DMS79 treated with DMSO at 0.1 percent for 48 hours (cell line): ENCODE measurements around the gene GATA1.
A peak's percentile ranks its signal among the peaks of the same experiment; 100 is the strongest.

Experiments
- DNase-seq: peaks from one replicate; lab custom pipeline; 2025; lab: John Stamatoyannopoulos, UW

GATA1 gene

DNA sequence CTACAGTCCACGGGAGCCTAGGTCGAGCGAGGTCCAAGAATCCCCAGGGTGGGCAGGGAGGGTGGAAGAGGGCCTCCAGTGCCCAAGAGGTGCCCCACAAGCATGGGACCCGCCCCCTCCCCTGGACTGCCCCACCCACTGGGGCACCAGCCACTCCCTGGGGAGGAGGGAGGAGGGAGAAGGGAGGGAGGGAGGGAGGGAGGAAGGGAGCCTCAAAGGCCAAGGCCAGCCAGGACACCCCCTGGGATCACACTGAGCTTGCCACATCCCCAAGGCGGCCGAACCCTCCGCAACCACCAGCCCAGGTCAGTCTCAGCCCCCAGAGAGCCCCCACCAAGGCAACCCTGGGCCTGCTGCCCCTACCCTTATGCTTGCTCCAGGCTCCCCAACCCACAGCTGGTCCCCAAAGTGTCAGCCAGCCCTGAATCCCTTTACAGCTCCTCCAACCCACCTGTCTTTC is at the start of gene GATA1:
TSS of gene GATA1 (plus strand) at position 250 of the 460 bp plus-strand sequence. CDS start 4,520 bp downstream, outside the sequence.
- no peak for DNase-seq

DNA sequence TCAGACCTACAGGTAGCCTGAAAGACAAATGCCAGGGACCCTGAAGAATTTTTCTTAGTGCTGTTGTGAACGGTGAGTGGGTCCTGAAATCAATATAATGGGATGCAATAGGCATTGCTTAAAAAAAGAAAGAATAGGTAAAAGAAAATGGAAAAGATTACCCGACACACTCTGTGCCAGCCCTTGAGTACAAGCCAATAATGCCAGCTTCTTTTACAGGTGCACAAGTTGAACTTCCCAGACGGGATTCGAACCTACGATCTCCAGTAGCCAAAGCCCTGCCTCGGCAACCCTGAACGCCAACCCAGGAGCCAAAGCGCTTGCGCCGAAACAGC is 49.5 kb upstream of the GATA1 start:
- no peak for DNase-seq

DNA sequence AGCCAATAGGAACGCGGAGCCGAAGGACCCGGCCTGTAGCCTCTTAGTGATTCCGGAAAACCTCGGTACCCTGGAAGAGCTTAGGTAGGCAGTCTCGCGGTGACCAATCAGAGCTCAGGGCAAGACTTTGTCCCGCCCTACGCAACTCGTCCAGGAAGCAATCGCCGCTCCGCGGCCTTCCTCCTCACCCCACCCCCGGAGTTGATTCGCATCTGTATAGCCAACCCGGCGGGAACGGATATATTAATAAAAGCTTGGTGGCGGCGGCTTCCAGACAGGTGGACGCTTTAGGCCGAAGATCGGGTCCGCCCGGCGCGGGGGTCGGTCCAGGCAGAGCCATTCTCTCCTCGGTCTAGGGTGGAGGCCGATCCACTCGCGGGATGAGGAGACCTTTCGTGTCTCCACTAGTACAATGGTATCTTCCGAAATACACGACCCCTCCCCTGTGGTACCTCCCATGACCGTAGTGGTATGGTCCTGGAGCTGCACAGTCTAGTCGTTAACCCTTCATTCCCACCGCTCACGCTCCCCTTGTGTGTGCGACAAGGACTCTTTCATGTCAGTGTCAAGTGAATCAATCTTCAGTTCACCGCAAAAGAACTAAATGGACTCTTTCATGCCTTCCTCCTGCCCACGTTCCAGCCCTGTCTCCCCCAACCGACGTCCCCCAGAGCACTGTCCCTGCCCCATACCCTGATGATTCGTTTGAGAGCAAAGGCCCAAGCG is 49.0 kb upstream of the GATA1 start:
- DNase-seq, result peak; percentile 91

DNA sequence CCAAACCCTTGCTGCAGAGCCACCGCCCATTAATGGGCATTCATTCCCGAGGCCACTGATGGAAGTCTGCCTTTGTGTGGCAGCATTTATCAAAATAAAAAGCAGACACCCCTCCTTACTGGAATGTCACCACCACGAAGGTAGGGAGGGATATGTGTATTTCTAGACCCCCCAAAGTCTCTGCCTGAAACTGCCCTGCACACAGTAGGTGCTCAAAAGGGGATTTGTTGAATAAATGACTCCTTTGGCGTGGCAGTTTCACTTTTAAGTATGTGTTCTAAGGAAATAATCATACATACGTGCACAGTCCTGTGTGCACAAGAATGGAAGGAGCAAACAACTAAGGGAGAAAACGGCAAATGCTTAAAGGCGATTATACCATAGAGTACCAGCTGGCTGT is 48.5 kb upstream of the GATA1 start:
- DNase-seq, result peak; percentile 1

DNA sequence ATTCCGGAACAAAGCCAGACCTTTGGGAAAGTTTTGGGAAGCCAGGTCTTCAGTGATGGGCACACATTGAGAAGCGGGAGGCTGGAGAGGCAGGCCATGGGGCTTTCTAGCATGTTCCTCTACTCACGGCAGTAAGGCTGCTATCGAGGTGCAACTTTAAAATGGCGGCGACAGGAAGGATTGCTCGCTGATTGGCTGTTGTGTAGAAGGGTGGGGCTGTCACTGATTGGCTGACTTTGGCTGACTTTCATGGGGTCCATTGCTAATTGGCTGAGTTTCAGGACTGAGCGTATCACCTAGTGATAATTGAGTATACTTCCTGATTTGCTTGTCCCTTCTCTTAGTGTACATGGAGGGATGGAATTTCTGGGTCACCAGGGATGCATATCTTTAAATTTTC is 44.6 kb upstream of the GATA1 start:
- DNase-seq, result no peak

DNA sequence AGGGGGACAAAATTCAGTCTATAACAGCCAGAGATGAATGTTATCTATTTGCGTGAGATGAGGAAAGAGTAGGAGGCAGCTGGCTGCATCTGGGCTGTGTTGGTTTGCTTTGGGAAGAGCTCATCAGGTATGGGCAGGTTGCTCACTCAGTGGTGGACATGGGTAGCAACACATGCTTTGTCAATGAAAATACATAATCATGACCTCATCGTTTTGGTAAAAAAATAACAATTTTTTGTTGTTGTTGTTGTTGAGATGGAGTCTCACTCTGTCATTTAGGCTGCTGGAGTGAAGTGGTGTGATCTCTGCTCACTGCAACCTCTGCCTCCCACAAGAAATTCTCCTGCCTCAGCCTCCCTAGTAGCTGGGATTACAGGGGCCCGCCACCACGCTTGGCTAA is 41.2 kb upstream of the GATA1 start:
- no peak for DNase-seq

DNA sequence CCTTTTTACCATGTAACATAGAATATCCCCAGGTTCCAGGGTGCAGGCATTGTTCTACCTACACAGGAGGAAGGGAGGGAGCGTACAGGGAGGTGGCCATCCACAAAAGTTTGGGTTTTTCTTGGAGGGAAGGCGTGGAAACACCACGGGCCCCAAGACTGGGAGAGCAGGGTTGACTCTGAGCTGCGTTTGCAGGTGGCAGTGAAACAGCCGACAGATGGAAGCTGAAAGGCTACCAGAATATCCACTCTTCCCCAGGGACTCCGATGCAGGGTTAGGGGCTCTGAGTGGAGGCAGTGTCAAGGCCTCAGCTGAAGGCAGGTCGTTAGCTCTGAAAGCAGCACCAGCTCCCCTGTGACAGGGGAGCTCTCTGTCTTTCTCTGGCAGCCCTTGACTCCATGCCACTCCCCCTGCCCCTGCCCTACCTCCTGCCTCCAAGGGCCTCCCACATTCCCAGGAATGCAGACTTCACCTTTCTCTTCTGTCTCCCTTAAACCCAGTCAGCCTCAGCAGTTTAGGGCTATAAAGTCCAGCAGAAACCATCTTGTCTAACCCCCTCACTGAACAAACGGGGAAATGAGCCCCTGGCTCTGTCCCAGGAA is 38.9 kb upstream of the GATA1 start:
- no peak for DNase-seq

DNA sequence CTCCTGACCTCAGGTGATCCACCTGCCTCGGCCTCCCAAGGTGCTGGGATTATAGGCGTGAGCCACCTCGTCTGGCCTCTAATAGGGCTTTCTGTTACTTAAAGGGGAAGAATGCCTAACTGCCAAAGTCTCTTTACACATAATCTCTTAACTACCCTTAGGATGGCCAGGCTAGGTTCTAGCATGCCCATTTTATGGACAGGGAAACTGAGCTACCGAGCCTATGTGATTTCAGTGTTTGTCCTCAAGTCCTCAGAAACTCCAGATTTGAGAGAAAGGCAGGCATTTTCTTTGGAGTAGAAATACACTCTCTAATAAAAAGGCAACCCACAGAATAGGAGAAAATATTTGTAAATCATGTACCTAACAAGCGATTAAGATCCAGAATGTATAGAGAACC is 37.2 kb upstream of the GATA1 start:
- DNase-seq, result no peak

DNA sequence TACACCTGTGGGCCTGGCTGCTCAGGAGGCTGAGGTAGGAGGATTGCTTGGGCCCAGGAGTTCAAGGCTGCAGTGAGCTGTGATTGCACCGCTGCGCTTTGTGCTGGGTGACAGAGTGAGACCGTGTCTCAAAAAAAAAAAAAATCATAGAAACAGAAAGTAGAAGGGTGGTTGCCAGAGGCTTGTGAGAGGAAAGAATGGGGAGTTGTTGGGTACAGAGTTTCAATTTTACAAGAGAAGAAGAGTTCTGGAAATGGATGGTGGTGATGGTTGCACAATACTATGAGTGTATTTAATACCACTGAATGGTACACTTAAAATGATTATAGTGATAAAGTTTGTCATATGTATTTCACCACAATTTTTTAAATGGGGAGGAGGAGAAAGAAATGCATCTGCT is 35.0 kb upstream of the GATA1 start:
- DNase-seq, result no peak

DNA sequence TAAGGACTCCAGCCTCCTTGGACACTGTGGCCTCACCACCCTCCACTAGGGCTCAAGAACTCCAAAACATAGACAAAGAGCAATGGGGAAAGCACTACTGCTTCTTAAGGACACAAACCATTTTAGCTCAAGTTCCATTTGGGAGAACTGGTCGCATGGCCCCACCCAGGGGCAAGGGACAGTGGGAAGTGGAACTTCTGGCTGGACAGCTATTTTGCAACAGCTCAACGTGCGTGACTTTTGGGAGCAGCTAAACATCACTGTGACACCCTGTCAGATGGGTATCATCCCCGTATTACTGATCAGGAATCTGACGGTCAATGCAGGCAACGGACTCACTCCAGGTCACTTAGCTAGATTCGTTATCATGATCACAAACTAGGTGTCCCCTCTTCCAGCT is 33.9 kb upstream of the GATA1 start:
- no peak for DNase-seq

DNA sequence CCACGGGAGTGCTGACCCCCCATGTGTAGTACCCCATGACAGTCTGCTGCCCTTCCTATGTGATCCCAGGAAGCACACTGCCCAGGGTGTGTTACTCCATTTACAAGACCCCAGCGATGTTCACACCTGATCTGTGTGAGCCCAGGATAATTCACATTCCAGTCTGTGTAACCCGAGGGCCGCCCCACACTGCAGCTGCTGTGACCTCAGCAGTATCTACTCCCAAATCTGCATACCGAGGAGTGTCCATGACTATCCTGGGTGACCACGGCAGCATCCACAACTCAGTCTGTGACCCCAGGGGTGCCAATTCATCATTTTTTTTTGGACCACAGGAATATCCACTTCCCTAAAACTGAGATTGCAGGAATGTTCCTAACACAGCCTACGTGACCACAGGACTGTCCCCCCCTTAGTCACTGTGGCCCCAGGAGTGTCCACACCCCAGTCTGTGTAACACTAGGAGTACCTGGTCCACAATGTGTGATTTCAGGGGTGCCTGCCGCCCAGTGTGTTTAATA is 32.6 kb upstream of the GATA1 start:
- no peak for DNase-seq

DNA sequence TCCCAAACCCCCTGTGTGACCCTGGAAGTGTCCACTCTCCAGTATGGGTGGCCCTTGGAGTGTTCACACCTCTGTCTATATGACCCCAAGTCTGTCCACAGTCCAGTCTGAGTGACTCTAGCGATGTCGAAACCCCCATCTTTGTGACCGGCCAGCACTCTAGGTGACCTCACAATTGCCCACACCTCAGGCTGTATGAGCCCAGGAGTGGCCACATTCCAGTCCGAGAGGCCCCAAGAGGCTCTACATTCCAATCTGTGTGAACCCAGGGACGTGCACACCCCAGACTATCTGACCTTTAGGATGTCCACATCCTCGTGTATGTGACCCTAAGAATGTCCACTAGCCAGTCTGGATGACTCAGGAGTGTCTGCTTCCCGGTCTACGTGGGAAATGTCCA is 32.2 kb upstream of the GATA1 start:
- no peak for DNase-seq

DNA sequence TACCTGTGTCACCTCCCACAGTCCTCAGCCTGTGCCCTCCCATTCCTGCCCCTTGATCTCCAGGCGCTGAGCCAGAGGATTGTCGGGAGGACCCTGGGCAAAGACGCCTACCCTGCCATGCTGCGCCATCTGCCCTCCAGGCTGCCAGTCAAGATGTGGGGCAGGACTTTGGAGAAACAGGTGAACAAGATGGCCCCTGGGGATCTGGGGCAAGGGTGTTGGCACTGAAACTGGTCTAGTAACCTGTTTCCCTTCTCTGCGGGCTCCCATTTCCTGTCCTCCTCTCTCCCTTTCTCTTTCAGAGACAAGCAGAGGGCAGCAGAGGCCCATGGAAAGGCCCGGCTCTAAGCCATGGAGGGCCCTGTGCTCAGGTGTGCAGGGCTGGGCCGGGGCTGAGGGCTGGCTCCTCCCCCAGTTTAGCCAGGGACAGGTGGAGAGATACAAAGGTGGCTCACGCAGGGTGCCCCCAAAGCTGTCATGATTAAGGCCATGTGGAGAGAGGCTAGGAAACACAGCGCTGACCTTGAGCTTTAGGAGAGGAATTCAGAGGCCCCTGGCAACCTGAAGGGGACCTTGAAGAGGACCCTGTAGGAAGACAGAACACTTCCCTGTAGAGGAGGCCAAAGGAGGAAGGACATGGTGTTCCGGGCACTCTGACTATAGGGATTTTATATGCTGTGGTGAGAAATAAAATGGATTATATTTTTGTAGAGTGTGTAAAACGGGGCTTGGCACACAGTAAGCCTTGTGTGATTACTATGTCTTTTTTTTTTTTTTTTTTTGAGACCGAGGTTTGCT is 24.5 kb upstream of the GATA1 start, which contains the start of gene GLOD5:
TSS of gene GLOD5 (plus strand) at position 74 of the 798 bp plus-strand sequence. CDS start at position 118, 44 bp downstream.
- DNase-seq, result peak; percentile 51

DNA sequence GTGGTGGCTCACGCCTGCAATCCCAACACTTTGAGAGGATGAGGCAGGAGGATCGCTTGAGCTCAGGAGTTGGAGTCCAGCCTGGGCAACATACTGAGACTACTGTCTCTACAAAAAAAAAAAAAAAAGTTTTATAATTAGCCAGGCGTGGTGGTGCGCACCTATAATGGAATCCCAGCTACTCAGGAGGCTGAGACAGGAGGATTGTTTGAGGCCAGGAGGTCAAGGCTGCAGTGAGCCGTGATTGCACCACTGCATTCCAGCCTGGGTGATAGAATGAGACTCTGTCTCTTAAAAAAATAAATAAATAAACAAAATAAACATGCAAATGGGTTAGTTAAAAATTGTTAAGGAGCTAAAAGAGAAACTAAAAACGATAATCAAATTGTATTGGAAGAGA is 17.2 kb upstream of the GATA1 start:
- no peak for DNase-seq

DNA sequence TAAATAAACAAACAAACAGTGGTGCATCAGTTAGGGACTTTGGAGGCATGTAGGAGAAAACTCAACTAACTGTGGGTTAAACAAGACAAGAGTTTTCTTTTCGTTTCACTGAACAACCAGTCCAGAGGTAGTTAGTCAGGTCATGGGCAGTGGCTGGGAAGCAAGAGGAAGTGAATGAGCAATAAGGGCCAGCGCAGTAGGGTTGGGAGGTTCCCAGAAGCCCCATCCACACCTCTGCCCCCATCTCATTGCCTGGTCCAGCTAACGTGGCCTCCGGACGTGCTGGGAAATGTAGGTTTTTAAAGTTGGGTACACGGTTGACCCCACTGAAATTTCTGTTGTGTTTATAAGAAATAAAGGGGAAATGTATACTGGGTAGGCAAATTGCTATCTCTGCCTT is 16.1 kb upstream of the GATA1 start:
- DNase-seq, result no peak

DNA sequence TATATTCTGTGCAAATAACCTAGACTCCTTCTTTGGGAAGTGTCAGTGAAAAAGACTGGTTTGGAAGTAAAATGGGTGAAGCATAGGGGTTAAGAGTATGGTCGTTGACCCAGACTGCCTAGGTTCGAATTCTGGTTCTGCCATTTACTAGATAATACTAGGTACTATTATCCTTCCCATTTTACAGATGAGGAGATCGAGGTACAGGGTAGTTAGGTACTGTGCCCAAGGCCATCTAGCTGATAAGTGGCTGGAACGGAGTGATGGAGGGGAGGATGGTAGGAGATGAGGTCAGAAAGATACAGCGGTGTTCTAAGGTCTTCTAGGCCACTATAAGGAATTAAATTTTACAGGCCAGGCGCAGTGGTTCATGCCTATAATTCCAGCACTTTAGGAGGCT is 13.8 kb upstream of the GATA1 start:
- DNase-seq, result no peak

DNA sequence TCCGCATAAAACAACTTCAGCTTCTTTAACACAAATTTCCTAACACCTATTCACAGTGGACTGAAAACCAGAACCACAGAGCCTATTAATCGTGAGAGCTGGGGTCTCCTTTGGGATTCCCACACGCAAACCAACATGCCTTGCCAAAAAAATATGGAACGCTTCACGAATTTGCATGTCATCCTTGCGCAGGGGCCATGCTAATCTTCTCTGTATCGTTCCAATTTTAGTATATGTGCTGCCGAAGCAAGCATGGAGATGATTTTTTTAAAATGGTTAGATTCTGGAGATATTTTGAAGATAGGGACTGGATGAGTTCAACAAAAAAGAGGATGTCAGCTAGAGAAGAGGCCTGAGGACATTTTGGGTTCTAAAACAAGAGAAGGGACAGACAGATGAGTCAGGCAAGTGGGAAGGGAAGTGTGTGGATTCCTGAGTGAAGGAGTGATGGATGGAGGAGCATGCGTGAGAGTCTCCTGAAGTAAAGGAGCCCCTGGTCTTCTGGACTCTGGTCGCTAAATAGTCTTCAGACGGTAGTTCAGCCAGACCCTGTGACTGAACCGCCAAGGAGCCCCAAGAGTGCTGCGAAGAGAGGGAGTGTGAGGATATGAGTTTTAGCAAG is 9.5 kb upstream of the GATA1 start:
- DNase-seq, result no peak

DNA sequence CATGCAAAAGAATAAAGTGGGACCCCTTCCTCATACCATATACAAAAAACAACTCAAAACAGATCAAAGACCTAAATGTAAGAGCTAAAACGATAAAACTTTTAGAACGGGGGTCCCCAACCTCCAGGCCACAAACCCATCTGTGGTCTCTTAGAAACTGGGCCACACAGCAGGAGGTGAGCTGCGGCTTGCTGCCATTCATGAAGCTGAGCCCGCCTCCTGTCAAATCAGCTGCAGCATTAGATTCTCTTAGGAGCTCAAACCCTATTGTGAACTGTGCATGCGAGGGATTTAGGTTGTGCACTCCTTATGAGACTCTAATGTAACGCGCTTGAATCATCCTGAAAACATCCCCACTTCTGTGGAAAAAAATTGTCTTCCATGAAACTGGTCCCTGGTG is 7.0 kb upstream of the GATA1 start:
- no peak for DNase-seq

DNA sequence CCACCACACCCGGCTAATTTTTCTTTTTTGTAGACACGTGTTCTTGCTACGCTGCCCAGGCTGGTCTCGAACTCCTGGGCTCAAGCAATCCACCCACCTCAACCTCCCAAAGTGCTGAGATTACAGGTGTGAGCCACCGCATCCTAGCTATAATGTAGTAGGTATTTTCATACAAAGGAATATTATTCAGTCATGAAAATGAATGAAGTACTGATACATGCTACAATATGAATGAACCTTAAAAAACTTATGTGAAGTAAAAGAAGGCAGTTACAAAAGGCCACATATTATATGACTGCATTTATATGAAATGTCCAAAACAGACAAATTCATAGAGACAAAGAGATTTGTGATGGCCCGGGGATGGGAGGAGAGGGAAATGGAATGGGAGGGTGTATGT is 4.7 kb upstream of the GATA1 start:
- DNase-seq, result no peak

DNA sequence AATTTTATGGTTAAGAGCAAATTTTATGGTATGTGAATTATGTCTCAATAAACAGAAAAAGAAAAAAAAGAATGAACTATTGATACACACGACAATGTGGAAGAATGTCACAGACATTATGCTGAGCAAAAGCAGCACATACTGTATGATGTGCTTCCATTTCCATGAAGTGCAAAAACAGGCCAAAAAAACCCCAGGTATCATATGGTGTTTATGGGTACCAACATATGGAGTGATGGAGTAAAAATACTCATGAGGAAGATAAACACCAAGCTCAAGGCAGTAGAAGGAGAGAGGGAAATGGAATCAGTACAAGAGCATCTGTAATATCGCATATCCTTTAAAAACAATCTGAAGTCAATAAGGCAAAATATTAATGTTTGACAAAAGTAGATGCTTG is 4.2 kb upstream of the GATA1 start:
- DNase-seq, result no peak

DNA sequence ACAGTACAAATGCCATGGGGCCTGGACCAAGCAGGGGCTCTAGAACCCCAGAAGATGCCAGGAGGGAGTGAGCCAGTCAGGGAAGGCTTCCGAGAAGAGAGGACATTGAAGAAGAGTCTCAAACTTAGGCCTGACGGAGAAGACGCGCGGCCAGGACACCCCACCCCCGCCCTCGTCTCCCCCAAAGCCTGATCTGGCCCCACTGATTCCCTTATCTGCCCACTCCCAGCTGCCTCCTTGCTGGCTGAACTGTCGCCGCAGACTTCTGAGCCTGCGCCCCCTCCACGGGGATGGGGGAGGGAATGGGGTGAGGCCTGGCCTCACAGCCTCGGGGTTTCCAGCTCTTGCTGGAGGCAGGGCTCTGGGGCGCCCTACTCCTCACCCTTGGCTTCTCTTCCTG is 3.6 kb upstream of the GATA1 start:
- DNase-seq, result no peak

DNA sequence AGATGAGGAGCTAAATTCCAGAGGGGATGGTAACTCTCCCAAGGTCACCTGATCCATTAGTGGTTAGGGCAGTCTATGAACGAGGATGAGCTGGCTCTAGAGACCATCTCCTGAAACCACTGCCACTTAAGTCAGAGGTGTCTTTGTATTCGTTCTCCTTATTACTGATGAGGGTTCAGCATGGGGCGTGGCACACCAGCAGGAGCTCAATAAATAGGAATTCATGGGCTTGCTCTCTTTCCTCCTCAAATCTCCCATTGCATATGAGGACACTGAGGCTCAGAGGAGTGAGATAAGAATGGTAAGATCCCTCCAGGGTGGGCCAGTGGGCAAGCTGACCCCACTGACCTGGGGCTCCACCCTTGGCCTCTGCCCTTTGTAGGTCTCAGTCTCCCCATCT is 1.7 kb upstream of the GATA1 start:
- DNase-seq, result no peak

DNA sequence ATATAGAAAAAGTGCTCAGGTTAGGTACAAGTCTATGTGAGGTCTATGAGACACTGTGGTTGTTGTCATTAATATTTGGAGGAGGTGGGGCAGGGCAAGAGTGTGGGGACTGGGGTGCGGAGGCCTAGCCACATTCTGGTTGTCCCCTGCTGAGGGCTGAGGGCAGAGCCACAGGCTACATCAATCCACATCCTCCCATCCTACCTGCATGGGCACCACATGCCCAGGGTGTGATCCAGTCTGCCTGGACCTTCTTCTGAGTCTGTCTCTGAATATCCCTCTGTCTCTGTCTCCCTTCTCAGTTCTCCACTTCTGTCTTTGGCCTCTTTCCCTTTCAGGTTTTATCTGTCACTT is 1.2 kb upstream of the GATA1 start:
- DNase-seq, result no peak
